CMK (cell line): Measurements from ENCODE around the gene ESPN.
"Not testable (repeated sequence)": the region's sequence is repeated elsewhere in the genome, so short reads cannot be mapped to it uniquely, and the experiment has no call there.

Source experiments
- DNase-seq: peaks from one replicate; pipeline ENCODE4 v3.0.0-alpha.2; 2010; ENCODE audit warnings: low read depth

The ESPN gene

GRCh38 chr1:6485168-6486101 lies 60.9 kb downstream of the ESPN start:
- no peak for DNase-seq

GRCh38 chr1:6486433-6487011 lies 61.9 kb downstream of the ESPN start:
- peak; percentile 66 for DNase-seq

GRCh38 chr1:6487804-6488484 lies 63.4 kb downstream of the ESPN start:
- DNase-seq, result no peak

GRCh38 chr1:6488602-6489382 lies 64.2 kb downstream of the ESPN start:
- DNase-seq, result no peak

- DNase-seq, result no peak
These were observed 64.8 kb downstream of the ESPN start for GRCh38 chr1:6489383-6489765.

- DNase-seq, result no peak
These were observed 65.2 kb downstream of the ESPN start for GRCh38 chr1:6489799-6490180.

- DNase-seq, result no peak
These were observed 65.9 kb downstream of the ESPN start for GRCh38 chr1:6490181-6491080.

GRCh38 chr1:6491081-6491449 lies 66.5 kb downstream of the ESPN start:
- DNase-seq, result no peak

- DNase-seq, result no peak
These were observed 66.9 kb downstream of the ESPN start, which contains the start of gene PLEKHG5 for GRCh38 chr1:6491480-6491962. PLEKHG5 (minus strand) TSS chr1:6491667; CDS start chr1:6477571, 14,096 bp downstream.

GRCh38 chr1:6491966-6492365 lies 67.4 kb downstream of the ESPN start:
- no peak for DNase-seq

- not testable (repeated sequence) for DNase-seq
These were observed 69.3 kb downstream of the ESPN start for GRCh38 chr1:6493834-6494223.

- DNase-seq, result no peak
These were observed 70.1 kb downstream of the ESPN start for GRCh38 chr1:6494627-6495026.

- DNase-seq, result no peak
These were observed 70.5 kb downstream of the ESPN start for GRCh38 chr1:6495041-6495441.

- no peak for DNase-seq
These were observed 71.2 kb downstream of the ESPN start for GRCh38 chr1:6495540-6496364.

- DNase-seq, result no peak
These were observed 71.8 kb downstream of the ESPN start for GRCh38 chr1:6496365-6496721.

- no peak for DNase-seq
These were observed 72.3 kb downstream of the ESPN start for GRCh38 chr1:6496890-6497214.

- DNase-seq, result no peak
These were observed 72.8 kb downstream of the ESPN start for GRCh38 chr1:6497215-6497866.

- DNase-seq, result no peak
These were observed 73.4 kb downstream of the ESPN start for GRCh38 chr1:6497867-6498575.

GRCh38 chr1:6498576-6499111 lies 74.1 kb downstream of the ESPN start:
- no peak for DNase-seq
